Medulla oblongata (tissue), 1 donor: ENCODE measurements around the gene RNPS1.
A peak's percentile ranks its signal among the peaks of the same experiment; 100 is the strongest.
"Not testable (repeated sequence)": the region's sequence is repeated elsewhere in the genome, so short reads cannot be mapped to it uniquely, and the experiment has no call there.

ENCODE experiments used
- DNase-seq: peaks from one replicate; pipeline ENCODE4 v3.0.0-alpha.2; 2015; ENCODE audit errors: extremely low spot score

Gene RNPS1

DNA sequence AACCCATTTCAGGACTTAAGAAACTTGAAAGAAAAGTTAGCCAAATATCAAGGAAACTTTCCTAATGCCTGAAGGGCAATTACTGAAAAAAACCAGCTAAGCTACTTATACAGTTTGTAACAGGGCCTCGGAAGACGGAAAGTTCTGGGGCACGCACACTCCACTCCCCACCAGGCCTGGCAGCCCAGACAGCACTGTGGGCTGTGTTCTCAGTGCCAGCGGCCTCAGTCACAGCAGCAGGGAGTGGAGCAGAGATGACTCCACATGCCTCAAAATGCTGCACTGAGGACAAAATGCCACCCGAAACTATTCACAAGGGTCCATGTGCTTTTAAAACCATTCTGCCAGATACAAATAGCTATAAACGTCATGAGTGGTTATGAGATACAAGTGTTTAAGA is 10.2 kb downstream of the RNPS1 start:
- no peak for DNase-seq

DNA sequence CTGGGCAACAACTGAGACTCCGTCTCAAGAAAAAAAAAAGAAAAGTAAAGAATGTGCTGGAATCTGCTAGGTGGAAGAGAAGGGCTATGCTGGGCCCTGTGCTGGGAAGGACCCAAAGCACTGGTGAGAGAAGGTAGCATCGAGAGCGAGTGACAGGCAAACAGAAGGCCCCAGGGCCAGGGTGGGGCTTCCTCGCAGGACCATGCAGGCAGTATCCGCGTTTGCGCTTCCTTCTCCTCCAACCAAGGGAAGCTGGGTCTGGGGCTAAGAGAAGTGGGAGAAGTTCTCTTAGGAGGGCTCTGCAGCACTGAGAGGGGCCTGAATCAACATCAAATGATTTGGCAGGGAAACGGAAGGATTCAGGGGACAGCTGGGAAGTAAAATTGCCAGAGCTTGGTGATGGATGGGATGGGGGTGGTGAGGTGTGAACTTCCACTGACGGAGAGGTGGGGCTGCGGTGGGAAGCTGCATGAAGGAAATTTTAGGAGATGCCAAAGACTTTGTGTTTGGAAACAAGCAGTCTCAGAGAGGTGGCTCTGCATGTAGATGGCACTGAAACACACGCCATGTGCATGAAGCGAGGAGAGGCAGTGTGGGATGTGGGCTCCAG is 11.3 kb downstream of the RNPS1 start:
- no peak for DNase-seq

DNA sequence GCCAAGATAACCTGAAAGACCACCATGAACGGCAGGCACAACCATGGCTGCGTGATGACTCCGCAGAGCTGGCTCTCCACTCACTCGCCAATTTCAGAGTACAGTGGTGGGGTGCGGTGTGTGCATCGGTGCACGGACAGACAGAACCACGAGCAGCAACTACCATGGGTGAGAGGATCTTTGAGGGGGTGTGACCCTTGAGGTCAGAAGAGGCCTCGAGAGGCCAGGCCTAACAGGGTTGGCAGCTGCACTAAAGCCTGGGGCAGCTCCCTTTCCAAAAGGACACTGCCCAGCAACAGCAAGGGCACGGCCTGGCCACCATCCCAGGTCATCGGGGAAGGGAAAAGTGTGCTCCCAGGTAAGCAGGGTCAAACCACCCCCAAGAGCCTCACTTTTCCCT is 14.6 kb downstream of the RNPS1 start:
- DNase-seq = no peak

DNA sequence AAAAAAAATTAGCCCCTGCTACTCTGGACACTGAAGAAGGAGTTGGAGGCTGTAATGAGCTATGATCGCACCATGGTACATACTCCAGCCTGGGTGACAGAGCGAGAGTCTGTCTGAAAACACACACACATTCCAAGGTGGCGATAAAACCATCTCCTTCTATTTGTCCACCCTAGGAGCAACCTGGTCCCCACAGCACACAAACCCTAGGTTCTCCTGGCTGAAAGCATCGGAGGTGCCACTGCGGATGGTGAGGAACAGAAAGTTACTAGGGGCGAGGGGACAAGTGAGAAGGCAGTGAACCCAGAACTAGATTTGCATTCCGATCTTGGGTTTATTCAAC is 15.1 kb downstream of the RNPS1 start:
- no peak for DNase-seq

DNA sequence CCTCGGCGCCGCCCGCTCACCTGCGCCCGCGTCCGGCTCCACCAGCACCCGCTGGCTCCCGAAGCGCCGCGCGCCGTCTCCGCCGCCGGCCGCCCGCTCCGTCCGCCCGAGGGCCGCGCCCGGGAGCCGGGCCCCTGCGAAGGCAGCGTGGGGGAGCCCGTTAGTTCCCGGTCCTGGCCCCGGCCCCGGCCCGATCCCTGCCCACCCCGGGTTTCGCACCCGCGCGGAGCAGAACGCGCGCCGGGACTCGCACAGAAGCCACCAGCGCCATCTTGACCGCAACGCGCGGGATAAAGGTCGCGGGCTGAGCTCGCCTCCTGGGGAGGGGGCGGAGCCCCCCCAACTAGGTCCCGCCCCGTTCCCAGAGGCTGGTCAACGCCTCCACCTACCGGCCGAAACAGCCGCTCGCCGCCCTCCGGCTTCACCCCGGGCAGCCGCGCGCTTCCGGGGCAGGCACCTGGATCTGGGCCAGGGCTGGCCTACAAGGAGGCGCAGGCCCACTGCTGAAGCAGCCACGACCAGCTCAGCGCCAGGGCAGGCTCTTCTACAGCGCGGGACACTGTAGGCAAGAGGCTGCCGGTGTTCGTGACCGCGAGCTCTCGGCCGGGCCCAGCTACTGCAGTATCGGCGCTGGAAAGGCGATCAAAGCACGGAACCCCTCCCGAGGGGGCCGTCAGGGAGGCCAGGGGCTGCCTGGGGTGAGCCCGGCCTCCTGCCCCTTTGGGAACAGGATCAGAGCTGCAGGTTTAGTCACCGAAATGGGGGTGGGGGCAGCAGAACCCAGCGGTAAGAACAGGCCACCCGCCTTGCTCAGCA is 16.4 kb downstream of the RNPS1 start, which contains the start of gene ECI1:
Gene ECI1 (minus strand): TSS at position 292 of the 816 bp plus-strand sequence. CDS start 21 bp downstream, at position 271.
- peak; percentile 96 for DNase-seq

DNA sequence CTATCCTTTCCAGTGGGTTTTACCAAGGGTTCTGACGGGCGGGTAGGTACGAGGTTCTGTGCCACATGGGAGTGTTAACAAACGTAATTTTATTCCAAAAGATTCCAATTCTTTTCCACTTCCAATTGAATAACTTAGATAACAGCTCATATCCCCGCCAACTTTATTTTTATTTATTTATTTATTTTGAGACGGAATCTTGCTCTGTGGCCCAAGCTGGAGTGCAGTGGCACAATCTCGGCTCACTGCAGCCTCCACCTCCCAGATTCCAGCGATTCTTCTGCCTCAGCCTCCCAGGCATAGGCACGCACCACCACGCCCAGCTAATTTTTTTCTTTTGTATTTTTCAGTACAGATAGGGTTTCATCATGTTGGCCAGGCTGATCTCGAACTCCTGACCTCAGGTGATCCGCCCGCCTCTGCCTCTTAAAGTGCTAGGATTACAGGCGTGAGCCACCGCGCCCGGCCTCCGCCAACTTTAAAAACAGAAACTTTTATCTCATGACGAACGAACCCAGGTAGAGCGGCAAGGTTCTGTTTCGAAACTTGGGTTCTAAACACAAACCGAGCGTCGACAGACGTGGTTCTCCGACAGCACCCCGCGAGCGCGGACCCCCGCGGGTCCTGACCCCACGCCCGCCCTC is 17.2 kb downstream of the RNPS1 start:
- DNase-seq = no peak

DNA sequence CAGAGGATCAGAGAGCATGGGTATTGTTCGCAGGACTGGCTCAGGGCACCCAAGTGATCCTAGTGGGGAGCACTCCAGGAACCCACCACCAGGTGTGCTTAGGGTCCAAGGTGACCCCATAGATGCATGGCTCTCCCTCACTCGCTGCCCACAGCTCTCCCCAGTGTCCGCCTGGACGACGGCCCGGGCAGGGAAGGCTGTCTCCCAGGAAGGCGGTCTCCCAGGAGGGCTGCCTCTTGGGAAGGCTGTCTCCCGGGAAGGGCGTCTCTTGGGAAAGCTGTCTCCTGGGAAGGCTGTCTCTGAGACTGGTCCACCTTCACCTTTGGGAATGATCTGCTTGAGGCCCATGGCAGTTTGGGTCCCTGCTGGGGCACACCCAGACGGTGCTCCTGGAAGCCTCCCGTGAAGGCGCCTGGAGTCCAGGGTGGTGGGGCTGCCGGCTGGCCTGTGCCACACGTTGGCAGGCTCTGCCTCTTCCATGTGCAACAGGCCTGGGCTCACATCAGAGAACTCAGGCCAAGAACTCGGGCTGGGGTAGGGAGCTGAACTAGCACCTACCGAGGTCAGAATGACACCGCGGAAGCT is 21.5 kb downstream of the RNPS1 start:
- no peak for DNase-seq

DNA sequence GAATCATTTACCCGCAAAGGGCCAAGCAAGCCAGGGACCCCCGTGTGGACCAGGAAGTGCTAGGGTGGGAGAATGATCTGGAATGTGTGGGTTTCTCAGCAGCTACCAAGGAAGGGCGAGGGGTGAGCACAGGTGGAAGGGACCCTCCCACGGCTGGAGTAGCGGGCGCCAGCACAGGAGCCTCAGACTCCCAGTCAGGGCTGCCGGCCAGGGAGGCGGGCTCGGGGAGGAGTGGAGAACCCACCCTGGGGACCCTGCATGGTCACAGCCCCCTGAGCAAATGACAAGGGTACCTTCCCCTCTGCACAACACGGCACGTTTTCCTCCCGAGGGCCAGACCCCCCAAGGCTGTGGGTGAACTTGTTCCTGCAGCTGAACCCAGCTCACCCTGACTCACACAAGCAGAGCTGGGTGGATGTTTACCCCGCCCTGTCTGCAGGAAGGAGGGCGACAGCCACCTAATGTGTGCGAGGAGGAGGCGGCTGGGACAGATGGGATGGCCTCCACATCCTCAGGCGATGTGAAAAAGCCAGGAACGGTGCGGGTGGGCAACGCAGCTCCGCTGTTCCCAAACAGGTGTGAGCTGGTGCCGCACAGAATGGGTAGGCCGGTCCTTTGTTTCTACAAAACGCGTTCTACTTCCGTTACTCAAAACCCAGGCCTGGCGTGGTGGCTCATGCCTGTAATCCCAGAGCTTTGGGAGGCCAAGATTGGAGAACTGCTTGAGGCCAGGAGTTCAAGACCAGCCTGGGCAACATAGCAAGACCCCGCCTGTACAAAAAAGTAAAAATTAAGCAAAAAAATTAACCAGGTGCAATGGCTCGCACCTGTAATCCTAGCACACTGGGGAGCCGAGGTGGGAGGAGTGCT is 22.8 kb downstream of the RNPS1 start:
- no peak for DNase-seq

DNA sequence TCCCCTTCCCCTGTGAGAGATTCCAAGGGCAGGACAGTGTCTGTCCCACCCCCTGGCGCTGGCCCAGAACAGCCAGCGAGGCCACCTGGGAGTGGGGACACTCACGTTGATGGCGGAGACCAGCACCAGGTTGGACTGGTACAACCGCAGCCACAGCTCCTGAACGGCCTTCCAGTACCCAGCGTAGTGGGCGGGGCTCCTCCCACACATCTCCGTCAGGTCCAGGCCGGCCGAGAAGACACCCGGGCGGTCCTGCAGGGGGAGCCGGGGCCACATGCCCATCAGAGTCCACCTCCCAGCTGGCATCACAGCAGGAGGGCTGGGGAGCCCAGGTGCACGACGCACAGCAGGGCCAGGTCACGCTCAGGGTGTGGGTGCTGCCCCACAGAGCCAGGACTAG is 23.6 kb downstream of the RNPS1 start:
- DNase-seq = no peak

DNA sequence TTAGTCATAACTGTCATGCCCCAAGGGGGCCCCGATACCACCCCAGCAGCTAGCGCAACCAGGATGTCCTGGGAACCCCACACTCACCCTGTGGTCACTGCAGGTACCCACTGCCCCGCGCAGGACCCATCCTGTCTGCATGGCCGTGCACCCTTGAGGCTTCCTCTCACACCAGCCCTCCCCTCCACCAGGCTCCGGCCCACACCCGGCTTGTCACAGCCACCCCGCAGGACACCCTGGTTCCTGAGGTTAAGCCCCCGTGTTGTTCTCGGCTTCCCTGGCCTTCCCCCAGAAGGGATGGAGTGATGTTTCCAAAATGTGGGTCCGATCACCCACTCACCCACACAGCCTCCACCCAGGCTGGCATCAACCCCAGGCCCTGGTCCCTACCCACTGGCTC is 24.1 kb downstream of the RNPS1 start:
- no peak for DNase-seq

DNA sequence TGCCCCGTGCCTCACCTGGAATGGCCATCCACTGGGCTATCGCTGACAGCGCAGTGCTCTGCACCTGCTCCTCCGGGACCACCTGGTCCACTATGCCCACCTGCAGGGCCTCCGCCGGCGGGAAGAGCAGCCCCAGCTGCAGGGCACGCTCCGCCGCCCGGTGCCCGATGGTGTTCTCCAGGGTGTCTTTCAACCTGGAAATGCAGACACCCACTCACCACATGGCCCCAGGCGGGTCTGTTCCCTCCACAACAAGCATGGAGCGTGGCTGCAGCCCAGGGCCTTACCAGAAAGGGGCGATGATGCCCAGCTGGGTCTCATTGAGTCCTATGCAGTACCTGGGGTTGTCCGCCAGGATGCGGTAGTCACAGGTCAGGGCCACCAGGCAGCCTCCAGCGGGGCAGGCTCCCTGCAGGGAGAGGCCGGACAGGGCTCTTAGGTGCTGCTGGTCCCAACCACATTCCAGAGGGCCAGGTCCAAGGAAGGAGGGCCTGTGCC is 24.8 kb downstream of the RNPS1 start:
- no peak for DNase-seq

DNA sequence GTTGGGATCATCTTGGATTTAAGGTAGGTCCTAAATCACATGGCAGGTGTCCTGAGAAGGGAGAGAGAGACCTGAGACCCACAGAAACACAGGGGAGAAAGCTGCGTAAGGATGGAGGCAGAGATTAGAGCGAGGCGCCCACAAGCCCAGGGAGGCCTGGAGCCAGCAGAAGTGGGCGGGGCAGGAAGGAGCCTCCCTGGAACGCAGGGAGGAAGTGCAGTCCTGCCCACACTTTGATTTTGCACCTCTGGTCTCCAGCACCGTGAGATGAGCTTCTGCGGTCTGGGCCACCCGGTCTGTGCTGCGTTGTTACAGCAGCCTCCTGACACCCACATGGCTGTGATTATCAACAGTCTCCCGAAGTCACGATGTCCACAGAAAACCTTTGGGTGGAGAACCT is 25.3 kb downstream of the RNPS1 start:
- no peak for DNase-seq

DNA sequence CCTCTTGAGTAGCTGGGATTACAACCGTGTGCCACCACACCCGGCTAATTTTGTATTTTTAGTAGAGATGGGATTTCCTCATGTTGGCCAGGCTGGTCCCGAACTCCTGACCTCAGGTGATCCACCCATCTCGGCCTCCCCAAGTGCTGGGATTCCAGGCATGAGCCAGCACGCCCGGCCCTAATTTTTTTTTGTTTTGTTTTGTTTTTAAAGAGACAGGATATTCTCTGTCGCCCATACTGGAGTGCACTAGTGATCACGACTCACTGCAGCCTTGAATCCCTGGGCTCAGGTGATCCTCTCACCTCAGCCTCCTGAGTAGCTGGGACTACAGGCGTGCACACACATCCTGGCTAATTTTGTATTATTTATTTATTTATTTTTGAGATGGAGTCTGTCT is 27.6 kb downstream of the RNPS1 start:
- not testable (repeated sequence) for DNase-seq

DNA sequence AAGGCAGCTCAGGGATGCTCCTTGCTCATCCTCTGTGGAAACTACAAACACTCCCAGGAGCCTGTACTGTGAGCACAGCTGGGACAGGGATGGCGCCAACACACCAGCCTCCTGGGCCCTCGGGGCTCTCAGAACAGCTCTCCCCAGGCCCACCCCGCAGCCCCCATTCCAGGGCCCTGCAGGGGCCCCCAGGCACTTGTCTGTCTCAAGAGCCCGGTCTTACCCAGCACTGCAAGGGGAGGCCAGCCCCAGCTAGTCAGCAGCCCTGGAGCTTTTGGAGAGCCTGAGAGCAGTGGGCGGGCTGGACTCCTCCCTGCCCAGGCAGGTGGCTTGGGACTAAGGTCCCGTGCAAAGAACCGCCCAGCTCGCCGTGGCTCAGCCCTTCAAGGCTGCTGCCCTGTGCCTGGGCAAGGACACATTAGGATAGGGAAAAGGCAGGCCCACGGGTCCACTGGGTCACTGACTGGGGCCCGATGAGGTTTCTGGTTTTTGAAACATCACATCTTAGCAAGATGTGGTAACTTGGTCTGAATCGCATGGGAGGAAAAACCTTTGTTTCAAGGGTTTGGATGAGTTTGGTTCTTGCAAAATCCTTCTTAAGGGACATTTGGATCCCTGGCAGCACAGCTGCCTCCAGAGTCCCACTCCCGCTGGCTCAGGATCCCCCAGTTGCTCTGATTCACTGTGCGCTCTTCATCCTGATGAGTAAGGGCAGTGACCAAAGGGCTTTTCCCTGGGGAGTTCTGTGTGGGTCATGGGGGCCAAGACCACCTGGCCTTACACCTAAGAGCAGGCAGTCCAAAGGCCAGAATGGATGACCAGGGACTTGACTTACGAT is 28.9 kb downstream of the RNPS1 start:
- DNase-seq = no peak

DNA sequence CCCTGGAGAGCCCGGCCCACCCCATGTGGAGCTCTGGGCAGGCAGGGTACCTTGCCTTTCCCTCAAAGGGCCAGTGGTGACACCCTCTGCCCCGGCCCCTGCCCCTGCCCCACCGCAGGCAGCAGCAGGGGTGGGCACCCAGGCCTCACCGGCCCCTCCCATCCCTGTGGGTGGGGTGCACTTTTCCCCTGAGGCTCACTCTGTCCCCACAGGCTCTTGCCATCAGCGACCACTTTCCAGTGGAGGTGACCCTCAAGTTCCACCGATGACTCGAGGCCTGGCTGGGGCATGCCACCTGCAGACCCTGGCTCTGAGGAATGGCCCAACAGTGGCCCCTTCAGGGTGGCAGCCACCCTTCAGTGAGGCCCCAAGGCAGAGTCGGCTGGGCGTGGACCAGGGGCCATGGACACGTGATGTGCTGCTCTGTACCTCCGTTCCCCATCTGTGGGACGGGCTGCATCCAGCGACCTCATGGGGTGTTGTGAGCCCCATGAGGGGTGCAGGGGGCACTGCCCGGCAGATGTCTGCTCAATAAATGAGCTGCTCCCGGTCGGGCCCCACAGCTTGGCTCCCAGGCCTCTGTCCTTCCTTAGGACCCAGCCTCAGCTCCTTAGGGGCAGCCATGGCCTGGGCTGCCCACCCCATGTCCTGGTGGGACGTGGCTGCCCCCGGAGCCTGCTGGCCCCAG is 29.6 kb downstream of the RNPS1 start:
- DNase-seq = no peak

DNA sequence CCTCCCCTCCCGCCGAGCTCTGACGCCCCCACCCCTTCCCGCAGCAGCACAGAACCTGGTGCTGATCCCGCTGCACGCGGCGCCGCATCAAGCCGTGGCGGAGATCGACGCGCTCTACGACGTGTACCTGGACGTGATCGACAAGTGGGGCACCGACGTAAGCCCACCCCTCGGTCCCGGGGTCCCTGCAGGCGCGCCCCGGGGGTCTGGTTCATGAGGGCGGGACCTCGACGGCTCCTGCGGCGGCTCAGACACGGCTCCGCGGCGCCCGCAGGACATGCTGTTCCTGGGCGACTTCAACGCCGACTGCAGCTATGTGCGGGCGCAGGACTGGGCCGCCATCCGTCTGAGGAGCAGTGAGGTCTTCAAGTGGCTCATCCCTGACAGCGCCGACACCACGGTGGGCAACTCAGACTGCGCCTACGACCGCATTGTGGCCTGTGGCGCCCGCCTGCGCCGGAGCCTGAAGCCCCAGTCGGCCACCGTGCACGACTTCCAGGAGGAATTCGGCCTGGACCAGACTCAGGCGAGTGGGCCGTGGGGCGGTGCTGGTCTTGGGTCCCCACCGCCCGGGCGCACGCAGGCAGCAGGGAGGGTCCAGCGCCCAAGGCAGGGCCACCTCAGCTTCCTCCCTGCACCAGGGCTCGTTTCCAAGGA is 30.3 kb downstream of the RNPS1 start:
- DNase-seq = no peak

DNA sequence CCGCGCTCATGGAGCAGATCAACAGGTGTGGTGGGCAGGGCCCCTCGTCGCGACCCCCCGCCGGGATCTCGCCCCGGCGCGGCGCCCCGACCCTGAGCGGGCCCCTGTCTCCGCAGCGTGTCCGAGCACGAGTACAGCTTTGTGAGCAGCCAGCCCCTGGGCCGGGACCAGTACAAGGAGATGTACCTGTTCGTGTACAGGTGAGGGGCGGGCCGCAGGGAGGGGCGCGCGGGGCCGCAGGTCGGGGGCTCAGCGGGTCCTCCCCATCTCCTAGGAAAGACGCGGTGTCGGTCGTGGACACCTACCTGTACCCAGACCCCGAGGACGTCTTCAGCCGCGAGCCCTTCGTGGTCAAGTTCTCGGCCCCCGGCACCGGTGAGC is 30.8 kb downstream of the RNPS1 start:
- DNase-seq = no peak

DNA sequence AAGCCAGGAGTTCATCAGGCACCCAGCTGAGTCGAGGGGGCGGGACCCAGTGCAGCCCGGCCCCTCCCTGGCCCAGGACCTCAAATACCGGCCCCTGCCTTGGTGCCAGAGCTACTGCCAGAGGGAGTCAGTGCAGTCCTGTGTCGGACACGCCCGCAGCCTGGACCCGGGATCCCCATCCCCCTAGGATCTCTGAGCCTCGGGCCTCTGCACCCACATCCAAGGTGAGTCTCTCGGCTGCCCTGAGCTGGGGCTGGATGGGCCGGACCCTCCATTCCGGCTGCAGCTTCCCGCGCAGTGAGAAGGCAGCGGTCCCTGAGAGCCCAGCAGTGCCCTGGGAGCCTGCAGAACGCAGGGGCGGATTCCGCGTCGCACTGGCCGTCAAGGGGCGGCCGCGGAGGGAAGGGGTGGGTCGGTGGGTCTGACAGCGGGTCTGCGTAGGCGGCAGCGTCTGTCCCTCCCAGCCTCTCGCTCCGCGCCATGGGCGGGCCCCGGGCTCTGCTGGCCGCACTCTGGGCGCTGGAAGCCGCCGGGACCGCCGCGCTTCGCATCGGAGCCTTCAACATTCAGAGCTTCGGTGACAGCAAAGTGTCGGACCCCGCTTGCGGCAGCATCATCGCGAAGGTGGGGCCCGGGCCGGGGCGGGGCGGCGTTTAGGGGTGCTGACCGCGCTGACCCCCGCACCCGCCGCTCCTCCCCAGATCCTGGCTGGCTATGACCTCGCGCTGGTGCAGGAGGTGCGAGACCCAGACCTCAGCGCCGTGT is 31.4 kb downstream of the RNPS1 start, which contains the start of gene DNASE1L2:
Gene DNASE1L2 (plus strand): TSS at position 108 of the 765 bp plus-strand sequence. CDS start 373 bp downstream, at position 481.
- DNase-seq = no peak
